ENCODE data around the gene HOXD1. TPM values are rescaled to one million over a fixed set of nuclear protein-coding genes. Genes with fewer than 3 reads are reported as not detected.

The HOXD1 gene
- total RNA-seq, result under 1 TPM in 1 of 4 donors, not detected in 3; 0.19 TPM

GRCh38 chr2:176187899-176188773 is at the start of gene HOXD1:
HOXD1 (plus strand) TSS chr2:176188668; CDS start chr2:176188802, 134 bp downstream.
- no peaks in the 10 kb centered on the region for H3K9me3 ChIP-seq
- intact Hi-C loops (cut with DNase I), result no loop called here
- H3K4me1 ChIP-seq, result peaks cover 11 to 30% (median 18%) of the 10 kb centered on the region in 3 donors
- DNase-seq, result no peak
- WGBS, 2 donors, result 3% methylated on average over 15 to 27 of the region's 68 CpGs
- H3K36me3 ChIP-seq, result no peaks in the 10 kb centered on the region
- TF ChIP-seq CTCF (IDR thresholded peaks at IDR 0.05), result no peak
- TF ChIP-seq POLR2A (IDR thresholded peaks at IDR 0.05), result peak in 1 of 4 donors; percentile 31
- H3K27ac ChIP-seq, result peak within 1 kb of the TSS; percentile 6 to 68 (median 60)
- H3K4me3 ChIP-seq, result peak within 1 kb of the TSS; percentile 41 to 71 (median 50)
- H3K27me3 ChIP-seq, result peaks cover 6 to 100% (median 20%) of the 10 kb centered on the region in 4 donors

- no peak for DNase-seq
- Histone ChIP-seq H3K4me3 (peak overlapping the region in 3 of 4 donors; percentile 4 to 63 (median 49)), H3K27ac (peak overlapping the region; percentile 1 to 66 (median 62)), H3K27me3 (peaks cover 13 to 100% (median 37%) of the 10 kb centered on the region in 4 donors), H3K36me3 (no peaks in the 10 kb centered on the region), H3K4me1 (peaks cover 0 to 39% (median 9%) of the 10 kb centered on the region in 3 donors), H3K9me3 (no peaks in the 10 kb centered on the region)
- TF ChIP-seq POLR2A (IDR thresholded peaks at IDR 0.05) (no peak), CTCF (IDR thresholded peaks at IDR 0.05) (no peak)
- intact Hi-C loops (cut with DNase I), result loop anchor here (5.0 kb wide), 1 partner anchor 418 kb away; no protein-coding TSS in a partner anchor
- 23 to 26% methylated on average over 18 to 28 of the region's 28 CpGs for WGBS, 2 donors
Measured at GRCh38 chr2:176138923-176139660, 49.4 kb upstream of the HOXD1 start.

- H3K4me3 ChIP-seq, result peak overlapping the region in 3 of 4 donors; percentile 39 to 67 (median 49)
- peaks cover 0 to 34% (median 9%) of the 10 kb centered on the region in 3 donors for H3K4me1 ChIP-seq
- no peak for TF ChIP-seq CTCF (IDR thresholded peaks at IDR 0.05)
- no peak for TF ChIP-seq POLR2A (IDR thresholded peaks at IDR 0.05)
- no peak for DNase-seq
- no peaks in the 10 kb centered on the region for H3K36me3 ChIP-seq
- peak overlapping the region in 3 of 4 donors; percentile 61 to 66 (median 62) for H3K27ac ChIP-seq
- H3K27me3 ChIP-seq, result peaks cover 13 to 100% (median 33%) of the 10 kb centered on the region in 4 donors
- WGBS, 2 donors, result 16 to 26% methylated on average over 24 to 25 of the region's 41 CpGs
- no peaks in the 10 kb centered on the region for H3K9me3 ChIP-seq
- intact Hi-C loops (cut with DNase I), result loop anchor here (5.0 to 10.0 kb wide), 3 partner anchors 315 to 497 kb away; no protein-coding TSS in a partner anchor
Measured at GRCh38 chr2:176139661-176140512, 48.6 kb upstream of the HOXD1 start.

GRCh38 chr2:176140513-176141317 is 47.8 kb upstream of the HOXD1 start:
- Histone ChIP-seq H3K4me1 (peaks cover 0 to 32% (median 9%) of the 10 kb centered on the region in 3 donors), H3K36me3 (no peaks in the 10 kb centered on the region), H3K27ac (peak overlapping the region; percentile 18 to 66 (median 62)), H3K27me3 (peaks cover 13 to 100% (median 29%) of the 10 kb centered on the region in 4 donors), H3K4me3 (peak overlapping the region; percentile 37 to 67 (median 44)), H3K9me3 (no peaks in the 10 kb centered on the region)
- TF ChIP-seq POLR2A (IDR thresholded peaks at IDR 0.05) (no peak), CTCF (IDR thresholded peaks at IDR 0.05) (peak; percentile 76 to 95 (median 88))
- intact Hi-C loops (cut with DNase I), result loop anchor here (5.0 to 10.0 kb wide), 2 partner anchors 314 to 497 kb away; no protein-coding TSS in a partner anchor
- no peak for DNase-seq
- 37 to 57% methylated on average over 5 to 8 of the region's 48 CpGs for WGBS, 2 donors

All from esophagus squamous epithelium (tissue), 5 donors.